ENCODE results near the gene KHK.
"Not testable (repeated sequence)": the region's sequence is repeated elsewhere in the genome, so short reads cannot be mapped to it uniquely, and the experiment has no call there.

KHK gene

DNA sequence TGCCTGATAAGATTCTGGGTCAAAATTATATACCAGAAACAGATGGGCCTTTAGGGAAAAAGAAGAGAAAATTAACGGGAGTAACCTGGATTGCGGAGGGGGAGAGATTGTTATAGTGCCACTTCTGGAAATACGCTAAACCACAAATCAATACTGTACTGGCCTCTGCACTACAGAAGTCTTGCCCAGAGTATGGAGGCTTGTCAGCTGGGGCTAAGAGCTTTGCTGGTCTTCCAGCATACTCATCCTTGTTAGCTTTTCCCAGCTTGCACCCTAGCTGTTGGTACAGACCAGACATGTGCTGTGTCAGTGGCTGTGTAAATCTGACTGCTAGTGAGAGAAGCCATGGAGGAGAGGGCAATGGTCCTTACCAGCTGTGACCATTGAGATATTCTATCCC, 26.2 kb upstream of the KHK start:
- no peak for DNase-seq

DNA sequence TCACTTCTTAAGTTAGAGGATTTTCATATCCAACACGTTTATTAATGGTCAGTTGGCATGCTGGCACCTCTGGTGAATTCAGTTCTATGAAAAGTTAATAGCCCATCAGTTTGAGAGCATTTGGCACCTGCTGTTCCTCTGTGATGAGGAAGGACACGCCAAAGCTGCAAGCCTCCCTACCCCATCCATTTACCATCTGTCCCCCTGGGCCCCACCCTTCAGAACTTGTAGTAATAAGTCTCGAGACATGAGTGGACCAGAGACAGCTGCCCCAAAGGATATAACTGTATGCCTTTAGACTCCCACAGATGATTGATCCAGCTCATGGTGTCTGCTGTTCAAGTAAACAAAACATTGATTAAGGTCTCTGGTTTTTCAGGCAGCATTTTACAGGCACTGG, 21.4 kb upstream of the KHK start:
- no peak for DNase-seq

DNA sequence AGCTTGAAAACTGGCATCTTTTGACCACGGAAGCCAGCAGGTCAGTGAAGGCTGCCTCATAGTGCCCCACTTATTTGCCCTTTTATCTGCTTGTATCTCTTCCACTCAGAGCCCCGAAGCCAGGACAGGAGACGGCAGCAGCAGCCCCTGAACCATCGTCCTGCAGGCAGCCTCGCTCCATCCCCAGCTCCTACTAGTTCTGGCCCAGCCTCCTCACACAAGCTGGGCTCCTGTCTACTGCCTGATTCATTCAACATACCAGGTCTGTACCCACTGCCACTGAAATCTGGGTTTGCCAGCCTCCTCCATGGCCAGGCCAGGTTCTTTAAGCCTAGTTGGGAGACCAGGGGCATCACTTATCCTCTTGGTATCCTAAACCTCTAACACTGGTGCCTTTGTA, 19.2 kb upstream of the KHK start:
- DNase-seq: no peak

DNA sequence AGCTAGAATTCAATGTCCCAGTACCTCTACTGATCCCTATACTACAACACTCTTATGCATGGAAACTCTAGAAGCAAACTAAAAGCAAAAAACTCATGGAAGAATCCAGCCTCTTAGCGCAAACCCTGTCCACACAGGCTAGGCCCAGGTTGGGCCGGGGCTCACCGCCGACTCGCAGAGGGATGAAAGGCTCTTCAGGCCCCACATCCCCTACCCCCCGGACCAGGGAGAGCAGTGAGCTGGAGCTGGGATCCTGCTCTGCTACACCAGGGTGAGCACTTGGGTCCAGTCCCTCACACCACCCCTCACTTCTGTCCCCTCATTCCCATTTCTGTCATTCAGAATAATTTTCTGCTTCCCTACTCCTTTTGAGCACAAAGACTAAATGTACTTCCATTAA, 17.1 kb upstream of the KHK start:
- DNase-seq: no peak

DNA sequence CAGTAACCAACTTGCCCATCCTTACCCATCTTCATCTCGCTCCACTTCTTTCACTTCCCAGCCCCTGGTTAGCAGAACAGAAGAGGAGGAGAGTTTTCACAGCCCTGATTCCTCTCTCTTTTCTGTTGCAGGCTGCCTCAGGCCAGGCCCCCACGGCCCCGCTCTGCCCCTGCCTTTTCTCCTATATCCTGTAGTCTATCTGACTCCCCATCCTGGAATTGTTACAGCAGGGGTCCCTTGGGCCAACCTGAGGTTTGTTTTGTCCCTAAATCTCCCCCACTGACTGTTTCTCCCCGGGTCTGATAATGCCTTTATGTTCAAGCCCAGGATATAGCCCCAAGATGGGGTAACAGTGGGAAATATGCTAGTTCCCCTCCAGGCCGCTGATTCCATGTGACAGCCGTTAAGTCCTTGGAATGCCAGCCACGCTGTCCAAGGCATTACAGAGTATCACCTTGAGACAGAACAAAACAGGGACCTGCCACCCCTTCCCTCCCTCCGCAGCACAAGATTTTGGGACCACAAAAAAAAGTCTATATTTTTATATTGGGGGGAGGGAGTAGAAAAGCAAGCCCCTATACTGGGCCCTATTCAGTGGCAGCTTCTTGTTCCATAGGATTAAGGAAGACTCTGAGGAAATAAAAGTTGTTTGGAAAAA, 16.5 kb upstream of the KHK start:
- no peak for DNase-seq

DNA sequence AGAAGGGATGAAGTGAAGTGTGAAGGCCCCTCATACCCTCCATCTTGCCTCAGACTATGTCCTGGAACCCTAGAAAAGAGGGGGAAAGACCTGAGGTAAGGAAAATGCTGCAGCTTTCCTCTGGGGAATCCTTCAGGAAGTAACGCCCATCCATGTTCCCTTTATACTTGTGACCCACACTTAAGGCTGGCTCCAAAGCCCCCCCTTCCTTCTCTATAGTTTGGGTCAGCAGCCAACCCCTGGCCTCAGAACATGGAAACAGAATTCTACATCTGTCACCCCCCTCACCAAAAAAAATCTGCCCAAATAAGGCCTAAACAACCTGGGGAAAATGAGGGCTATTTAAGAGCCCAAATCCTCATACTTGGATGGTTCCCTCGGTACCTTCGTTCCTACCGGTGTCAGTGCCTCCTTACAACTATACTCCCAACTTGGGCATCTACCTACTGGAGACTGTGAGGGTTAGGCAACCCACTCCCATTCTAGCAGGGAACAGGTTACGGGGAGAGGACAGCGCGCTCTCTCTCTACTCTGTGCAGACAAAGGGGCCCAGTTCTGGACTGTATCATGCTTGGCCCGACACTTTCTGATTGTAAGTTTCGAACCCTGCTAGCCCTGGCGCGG, 15.8 kb upstream of the KHK start:
- no peak for DNase-seq

DNA sequence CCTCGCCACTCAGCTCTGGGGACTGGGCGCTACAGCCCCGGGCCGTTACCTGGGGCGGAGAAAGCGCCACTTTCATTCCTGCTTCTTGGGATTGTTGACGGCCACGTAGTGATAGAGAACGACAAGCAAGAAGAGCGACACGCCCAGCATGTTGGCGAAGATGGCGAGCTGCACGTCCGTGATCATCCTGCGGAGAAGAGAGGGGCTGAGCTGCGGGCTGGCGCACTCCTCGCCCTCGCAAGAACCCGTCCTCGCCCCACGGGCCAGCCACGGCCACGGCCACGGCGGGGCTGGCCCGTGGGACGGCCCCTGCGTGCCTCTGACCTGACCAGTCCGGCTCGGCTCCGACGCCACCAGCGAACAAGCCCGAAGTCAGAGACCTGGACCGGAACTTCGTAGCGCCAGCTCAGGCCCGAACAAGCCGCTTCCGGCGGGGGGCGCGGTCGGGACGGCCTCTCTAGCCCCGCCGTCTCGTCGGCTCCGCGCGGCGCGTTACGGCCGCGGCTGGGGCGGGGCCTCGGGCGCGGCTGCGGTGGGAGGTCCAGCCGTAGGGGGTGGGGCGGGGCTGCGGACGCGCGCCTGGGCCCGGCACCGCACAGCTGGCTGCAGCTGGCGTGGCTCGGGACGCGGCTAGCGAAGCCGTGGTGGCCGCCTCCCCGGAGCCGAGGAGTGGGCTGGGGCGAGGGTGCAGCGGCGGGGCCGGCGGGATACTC, 15.1 kb upstream of the KHK start, which contains the start of gene OST4:
TSS of gene OST4 (minus strand) at position 378 of the 713 bp plus-strand sequence.
- peak; percentile 73 for DNase-seq

DNA sequence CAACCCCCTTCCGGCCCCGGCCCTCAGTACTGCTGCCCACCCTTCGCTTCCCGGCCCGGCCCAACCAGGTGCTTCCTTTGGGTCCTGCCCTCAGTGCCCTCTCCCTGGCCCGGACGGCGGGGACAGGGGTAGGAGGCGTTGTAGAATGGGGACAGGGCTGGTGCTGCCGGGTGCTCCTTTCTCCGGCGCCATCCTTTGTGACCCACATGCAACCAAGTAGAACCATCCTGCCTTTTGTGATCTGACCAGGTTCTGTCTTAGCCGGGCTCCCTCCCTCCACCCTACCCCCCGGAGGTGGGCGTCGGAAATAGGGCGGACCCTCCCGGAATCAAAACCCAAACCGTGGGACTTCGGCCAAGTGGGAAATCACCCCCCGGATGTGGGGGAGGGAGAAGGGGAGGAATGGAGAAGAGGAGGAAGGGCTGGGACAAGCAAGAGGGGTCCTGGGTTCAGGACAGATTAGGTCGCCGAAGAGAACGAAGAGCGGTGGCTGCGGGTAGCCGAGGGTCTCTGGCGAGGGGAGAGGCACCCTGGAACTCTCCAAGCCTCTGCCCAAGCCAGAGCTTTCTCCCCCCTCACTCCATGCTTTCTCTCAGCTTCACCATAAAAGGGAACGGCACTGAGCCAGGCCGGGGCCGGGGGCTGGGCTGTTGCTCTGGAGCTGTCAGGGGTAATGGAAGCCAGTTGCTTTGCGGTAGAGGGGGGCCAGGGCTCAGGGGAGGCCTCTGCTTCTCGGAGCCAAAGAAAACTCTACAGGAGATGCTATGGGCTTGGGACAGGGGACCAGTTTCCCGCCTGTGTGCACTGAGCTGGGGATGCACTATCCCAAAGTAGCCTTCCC, 14.4 kb upstream of the KHK start:
- DNase-seq: no peak

DNA sequence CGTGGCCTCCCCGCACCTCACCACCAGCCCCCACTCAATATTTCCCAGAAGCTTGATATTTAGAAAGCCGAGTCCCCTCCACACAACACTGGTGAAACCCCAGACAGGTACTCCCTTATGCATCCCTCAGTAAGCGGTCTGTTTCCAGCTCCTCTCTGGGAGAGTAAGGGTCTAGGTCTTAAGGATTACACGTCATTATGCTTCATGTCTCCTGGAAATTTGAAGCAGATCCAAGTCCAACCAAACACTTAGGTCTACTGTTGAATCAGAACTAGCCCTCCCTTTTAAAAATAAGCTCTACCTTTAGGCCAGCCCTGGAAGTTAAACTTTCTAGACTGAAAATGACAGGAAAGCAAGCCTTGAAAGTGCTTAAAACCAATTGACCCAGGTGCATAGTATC, 13.7 kb upstream of the KHK start:
- DNase-seq: no peak

DNA sequence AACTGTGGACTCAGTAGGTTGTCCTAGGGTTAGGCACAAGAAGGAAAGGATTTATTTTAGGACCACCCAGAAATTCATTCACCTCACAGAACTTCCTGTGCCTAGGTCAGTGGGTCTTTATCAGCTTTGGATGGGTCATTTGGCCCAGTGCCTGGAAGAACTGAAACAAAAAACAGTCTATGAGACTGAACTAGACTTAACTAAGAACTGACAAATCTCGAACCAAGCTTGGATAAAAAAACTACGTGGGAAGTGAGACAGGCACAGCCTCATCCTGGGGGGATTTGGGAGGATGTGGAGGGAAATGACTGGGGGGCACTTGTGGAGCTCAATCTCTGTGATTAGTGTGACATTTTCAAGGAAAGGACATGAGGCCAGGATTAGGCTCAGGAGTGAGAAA, 12.8 kb upstream of the KHK start:
- DNase-seq: no peak

DNA sequence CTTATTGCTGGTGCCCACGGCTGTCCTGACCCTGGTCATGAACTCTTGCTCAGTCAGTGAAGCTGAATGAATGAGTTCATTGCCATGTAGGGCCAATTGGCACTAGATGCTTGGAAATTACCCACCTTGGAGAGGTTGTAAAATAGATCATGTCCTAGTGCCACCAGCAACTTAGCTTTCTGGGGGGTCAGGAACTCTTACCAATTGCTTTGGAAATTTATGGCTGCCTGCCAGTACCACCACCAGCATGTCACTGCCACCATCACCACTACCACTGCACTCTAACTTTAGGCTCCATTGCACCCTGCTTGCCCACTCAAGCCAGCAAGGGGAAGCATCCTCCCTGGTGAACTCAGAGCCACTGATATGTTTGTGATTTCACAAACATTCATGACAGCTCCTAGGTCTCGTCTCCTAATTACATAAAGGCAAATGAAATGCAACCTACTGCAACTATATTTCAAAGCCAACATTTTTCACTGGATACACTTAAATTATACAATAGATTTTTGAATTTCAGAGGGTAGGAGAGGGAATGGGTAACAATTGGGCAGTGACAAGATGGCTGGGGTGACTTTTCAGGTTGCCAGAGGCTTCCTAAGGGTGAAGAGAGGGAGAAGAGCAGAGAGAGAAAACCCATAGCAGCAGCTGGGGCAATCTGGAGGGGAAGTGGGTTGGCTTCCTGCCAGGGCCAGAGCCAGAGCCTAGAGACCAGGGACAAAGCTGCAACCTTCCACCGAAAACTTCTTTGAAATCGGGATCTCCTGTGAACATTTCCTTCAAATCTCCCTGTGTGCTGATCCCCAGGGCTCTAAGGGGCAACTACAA, 11.6 kb upstream of the KHK start:
- DNase-seq: peak; percentile 46

DNA sequence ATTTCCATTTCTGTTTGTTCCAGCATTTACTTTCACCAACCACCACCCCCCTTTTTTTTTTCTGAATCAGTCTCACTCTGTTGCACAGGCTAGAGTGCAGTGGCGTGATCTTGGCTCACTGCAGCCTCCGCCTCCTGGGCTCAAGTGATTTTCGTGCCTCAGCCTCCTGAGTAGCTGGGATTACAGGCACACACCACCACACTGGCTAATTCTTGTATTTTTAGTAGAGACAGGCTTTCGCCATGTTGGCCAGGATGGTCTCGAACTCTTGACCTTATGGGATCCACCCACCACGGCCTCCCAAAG, 11.1 kb upstream of the KHK start:
- not testable (repeated sequence) for DNase-seq

DNA sequence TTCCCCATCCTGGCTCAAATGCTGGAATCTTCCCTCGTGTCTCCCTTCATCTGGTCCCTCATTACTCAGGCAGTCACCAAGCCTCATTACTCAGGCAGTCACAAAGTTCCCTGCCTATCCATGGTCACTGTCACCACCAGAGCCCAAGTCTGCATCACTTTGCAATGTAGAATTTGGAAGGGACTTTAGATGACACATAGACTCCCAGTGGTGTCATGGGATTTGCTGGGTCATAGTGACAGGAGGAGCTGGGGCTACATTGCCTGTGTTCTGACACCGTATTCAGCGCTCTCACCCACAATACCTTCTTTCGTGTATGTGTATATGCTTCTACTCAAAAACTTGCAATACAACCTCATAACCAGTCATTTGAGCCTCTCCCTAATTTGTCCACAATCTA, 10.2 kb upstream of the KHK start:
- DNase-seq: no peak

DNA sequence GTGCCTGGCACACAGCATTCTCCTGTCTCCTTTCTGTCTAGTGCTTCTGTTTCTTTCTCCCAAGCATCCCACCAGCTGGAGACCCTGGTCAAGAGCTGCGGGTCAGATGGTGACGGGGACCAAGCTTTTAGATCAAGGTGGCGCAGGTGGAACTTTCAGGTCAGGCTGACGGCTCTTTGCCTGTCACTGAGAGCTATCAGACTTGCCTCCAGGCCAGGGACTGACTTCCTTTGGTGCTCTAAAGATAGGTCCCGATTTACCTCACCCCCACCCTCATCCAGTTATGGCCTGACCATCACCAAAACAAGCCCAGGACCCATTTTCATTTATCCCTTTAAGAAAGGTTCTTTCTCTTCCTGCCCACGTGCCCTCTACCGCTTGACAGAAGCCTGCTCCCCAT, 9.3 kb upstream of the KHK start:
- no peak for DNase-seq

DNA sequence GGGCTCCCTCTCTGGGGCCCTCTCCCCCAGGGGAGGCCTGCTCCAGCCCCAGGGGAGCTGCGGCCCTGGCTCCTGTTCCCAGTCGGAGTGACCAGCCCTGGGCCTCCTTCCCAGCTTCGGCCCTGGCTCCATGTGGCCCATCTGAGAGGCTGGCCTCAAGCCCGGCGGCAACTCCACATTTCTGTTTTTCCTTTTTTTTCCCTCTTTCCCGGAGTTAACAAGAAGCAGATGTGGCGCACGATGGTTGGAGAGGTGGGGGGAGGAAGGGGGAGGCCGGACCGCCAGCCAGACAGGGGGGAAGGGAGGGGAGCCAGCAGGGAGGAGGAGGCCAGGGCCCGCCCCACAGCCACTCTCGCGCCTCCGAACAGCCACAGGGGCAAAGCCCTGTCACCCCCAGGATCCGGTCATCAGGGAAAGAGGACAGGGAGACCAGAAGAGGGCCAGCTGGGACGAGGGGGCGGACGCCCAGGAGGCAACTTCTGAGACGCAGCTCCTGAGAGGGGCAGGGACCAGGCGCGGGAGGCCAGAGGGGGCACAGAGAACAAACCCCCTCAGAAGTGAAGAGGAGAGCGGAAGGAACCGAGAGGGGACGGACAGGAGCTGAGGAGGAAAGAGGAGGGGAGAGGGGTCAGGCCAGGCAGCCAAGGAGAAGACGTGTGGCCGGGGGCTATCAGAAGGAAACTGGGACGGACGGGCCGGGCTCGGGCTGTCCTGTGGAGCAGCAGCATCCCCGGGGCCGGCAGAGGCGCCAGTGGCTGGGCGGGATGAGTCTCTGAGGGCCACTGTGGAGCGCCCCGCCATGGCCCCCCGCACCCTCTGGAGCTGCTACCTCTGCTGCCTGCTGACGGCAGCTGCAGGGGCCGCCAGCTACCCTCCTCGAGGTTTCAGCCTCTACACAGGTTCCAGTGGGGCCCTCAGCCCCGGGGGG, 8.0 kb upstream of the KHK start, which contains the start of gene EMILIN1:
TSS of gene EMILIN1 (plus strand) at position 349 of the 928 bp plus-strand sequence. CDS start at position 800, 451 bp downstream.
- no peak for DNase-seq

DNA sequence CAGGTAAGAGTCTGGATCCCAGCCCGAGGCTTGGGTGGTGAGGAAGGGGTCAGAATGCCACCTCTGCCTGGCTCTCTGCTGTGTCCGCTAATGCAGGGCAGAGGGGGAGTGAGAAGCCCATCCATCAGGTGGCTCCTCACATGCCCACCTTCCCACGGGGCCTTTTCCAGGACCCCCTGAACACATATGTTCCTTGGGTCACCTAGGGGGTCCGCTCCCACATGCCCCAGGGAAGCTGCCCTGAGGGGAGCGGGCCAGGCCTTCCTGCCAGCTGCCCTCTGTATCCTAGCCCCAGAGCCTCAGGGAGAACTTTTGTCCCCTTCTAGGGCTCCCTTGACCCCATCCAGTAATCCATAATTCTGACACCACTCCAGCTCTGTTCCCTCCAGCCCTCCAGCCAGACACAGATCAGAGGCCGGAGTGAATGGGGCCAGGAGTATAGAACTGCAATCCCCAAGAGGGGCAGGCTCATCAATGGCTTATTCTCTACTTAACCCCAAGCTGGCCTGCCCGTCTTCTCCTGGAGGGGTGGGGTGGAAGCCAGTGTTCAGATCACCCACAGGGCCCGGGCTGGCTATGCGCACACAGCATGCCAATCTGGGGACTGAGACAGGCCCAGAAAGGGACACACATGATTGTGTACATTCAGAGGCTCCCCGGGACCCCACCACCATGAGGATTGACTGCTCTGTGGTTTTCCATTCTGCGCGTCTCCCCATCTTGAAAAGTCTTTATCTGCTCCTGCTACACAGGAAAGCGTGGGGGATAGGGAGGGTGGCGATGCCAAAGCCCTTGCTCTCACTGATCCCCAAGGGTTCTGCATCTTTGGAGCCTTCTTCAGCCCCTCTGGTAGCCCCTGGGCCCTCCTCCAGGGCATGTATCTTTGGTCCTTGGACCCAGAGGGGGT, 7.1 kb upstream of the KHK start:
- DNase-seq: no peak

DNA sequence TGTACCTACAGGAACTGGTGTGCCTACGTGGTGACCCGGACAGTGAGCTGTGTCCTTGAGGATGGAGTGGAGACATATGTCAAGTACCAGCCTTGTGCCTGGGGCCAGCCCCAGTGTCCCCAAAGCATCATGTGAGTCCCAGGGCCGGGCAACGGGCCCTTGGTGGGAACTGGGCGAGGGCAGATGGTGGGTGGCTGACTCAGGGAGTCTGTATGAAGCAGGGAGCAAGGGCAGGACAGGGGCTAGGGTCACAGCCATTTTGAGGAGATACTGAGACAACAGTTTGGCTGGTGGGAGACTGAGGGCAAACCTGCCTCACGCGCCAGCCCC, 6.5 kb upstream of the KHK start:
- no peak for DNase-seq

DNA sequence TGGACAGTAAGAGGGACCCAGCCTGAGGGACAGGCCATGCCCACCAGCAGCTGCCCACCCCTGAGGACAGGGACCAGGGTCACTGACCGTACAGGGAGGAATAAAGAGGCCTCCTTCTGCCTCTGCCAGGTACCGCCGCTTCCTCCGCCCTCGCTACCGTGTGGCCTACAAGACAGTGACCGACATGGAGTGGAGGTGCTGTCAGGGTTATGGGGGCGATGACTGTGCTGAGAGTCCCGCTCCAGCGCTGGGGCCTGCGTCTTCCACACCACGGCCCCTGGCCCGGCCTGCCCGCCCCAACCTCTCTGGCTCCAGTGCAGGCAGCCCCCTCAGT, 6.0 kb upstream of the KHK start:
- DNase-seq: no peak

DNA sequence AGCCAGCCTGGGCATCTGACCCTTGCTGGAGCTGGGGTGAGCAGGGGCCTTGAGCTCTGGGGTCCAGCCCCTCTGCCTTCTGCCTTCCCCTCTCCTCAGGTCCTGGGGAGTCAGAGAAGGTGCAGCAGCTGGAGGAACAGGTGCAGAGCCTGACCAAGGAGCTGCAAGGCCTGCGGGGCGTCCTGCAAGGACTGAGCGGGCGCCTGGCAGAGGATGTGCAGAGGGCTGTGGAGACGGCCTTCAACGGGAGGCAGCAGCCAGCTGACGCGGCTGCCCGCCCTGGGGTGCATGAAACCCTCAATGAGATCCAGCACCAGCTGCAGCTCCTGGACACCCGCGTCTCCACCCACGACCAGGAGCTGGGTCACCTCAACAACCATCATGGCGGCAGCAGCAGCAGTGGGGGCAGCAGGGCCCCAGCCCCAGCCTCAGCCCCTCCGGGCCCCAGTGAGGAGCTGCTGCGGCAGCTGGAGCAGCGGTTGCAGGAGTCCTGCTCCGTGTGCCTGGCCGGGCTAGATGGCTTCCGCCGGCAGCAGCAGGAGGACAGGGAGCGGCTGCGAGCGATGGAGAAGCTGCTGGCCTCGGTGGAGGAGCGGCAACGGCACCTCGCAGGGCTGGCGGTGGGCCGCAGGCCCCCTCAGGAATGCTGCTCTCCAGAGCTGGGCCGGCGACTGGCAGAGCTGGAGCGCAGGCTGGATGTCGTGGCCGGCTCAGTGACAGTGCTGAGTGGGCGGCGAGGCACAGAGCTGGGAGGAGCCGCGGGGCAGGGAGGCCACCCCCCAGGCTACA, 4.4 kb upstream of the KHK start:
- DNase-seq: no peak
